Measurements from ENCODE around the gene NEDD4.

GRCh38 chr15:56038707-56039106 is 45.3 kb upstream of the NEDD4 start:
- TF ChIP-seq, protein P1, sequence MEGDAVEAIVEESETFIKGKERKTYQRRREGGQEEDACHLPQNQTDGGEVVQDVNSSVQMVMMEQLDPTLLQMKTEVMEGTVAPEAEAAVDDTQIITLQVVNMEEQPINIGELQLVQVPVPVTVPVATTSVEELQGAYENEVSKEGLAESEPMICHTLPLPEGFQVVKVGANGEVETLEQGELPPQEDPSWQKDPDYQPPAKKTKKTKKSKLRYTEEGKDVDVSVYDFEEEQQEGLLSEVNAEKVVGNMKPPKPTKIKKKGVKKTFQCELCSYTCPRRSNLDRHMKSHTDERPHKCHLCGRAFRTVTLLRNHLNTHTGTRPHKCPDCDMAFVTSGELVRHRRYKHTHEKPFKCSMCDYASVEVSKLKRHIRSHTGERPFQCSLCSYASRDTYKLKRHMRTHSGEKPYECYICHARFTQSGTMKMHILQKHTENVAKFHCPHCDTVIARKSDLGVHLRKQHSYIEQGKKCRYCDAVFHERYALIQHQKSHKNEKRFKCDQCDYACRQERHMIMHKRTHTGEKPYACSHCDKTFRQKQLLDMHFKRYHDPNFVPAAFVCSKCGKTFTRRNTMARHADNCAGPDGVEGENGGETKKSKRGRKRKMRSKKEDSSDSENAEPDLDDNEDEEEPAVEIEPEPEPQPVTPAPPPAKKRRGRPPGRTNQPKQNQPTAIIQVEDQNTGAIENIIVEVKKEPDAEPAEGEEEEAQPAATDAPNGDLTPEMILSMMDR (IDR thresholded peaks at IDR 0.05; ENCODE audit: low read length), result no peak
- no peak for TF ChIP-seq EZH2 (IDR thresholded peaks at IDR 0.05; ENCODE audit: borderline replicate concordance, low read length)

Data from OCI-LY1 (cell line).